NT2/D1 (cell line): ENCODE measurements around the gene TMEM203.

Experiments used
- DNase-seq: peaks from one replicate; pipeline ENCODE4 v3.0.0-alpha.2; 2011; ENCODE audit warnings: low read depth, low spot score
- H3K27me3 ChIP-seq: 2 replicates; pipeline ENCODE4 v1.6.0; 2011; ENCODE audit warnings: mild to moderate bottlenecking; ENCODE audit not compliant: insufficient read length, insufficient read depth
- H3K36me3 ChIP-seq: 2 replicates; pipeline ENCODE4 v1.6.1; 2011; ENCODE audit warnings: mild to moderate bottlenecking, low read length, mixed read lengths; ENCODE audit not compliant: insufficient read depth, insufficient read length
- H3K4me1 ChIP-seq: 2 replicates; pipeline ENCODE4 v1.5.1; 2011; ENCODE audit not compliant: insufficient read depth, insufficient read length
- H3K4me3 ChIP-seq: 2 replicates; pipeline ENCODE4 v1.5.1; 2011; ENCODE audit warnings: low read depth; ENCODE audit not compliant: insufficient read length
- H3K9ac ChIP-seq: 2 replicates; pipeline ENCODE4 v1.6.0; 2011; ENCODE audit warnings: low read depth; ENCODE audit not compliant: insufficient read length
- H3K9me3 ChIP-seq: 2 replicates; pipeline ENCODE4 v1.5.1; 2011; ENCODE audit warnings: mild to moderate bottlenecking, low read length; ENCODE audit not compliant: insufficient read depth
- SUZ12 ChIP-seq: IDR thresholded peaks from 2 replicates; pipeline ENCODE4 v1.6.1; 2011; ENCODE audit not compliant: insufficient read length, insufficient read depth; ENCODE audit errors: extremely low read depth
- YY1 ChIP-seq: IDR thresholded peaks from 2 replicates; pipeline ENCODE4 v1.6.1; 2011; ENCODE audit not compliant: insufficient read length, insufficient read depth
- ZNF274 ChIP-seq: IDR thresholded peaks from 2 replicates; pipeline ENCODE4 v1.6.1; 2011; ENCODE audit warnings: mild to moderate bottlenecking, low read depth, low read length

The TMEM203 gene

GRCh38 chr9:137194909-137195308 is 10.5 kb downstream of the TMEM203 start:
- Histone ChIP-seq H3K36me3 (peaks cover 63% of the 10 kb centered on the region), H3K4me1 (peaks cover 37% of the 10 kb centered on the region), H3K9ac (peak overlapping the region; percentile 61), H3K27me3 (no peaks in the 10 kb centered on the region), H3K4me3 (no peak overlapping the region), H3K9me3 (no peaks in the 10 kb centered on the region)
- TF ChIP-seq ZNF274 (no peak), YY1 (no peak), SUZ12 (no peak)
- DNase-seq, result no peak

GRCh38 chr9:137194388-137194787 is 11.1 kb downstream of the TMEM203 start:
- Histone ChIP-seq H3K27me3 (no peaks in the 10 kb centered on the region), H3K9me3 (no peaks in the 10 kb centered on the region), H3K4me3 (no peak overlapping the region), H3K36me3 (peaks cover 68% of the 10 kb centered on the region), H3K9ac (peak overlapping the region; percentile 61), H3K4me1 (peaks cover 41% of the 10 kb centered on the region)
- no peak for DNase-seq
- TF ChIP-seq YY1, result no peak
- no peak for TF ChIP-seq SUZ12
- no peak for TF ChIP-seq ZNF274

GRCh38 chr9:137193771-137194170 is 11.7 kb downstream of the TMEM203 start:
- Histone ChIP-seq H3K4me3 (no peak overlapping the region), H3K4me1 (peaks cover 37% of the 10 kb centered on the region), H3K9ac (peak overlapping the region; percentile 61), H3K9me3 (no peaks in the 10 kb centered on the region), H3K36me3 (peaks cover 69% of the 10 kb centered on the region), H3K27me3 (no peaks in the 10 kb centered on the region)
- no peak for DNase-seq
- TF ChIP-seq ZNF274, result no peak
- no peak for TF ChIP-seq SUZ12
- no peak for TF ChIP-seq YY1

- no peak for DNase-seq
- Histone ChIP-seq H3K27me3 (no peaks in the 10 kb centered on the region), H3K36me3 (peaks cover 65% of the 10 kb centered on the region), H3K9me3 (no peaks in the 10 kb centered on the region), H3K4me3 (no peak overlapping the region), H3K4me1 (peaks cover 35% of the 10 kb centered on the region), H3K9ac (peak overlapping the region; percentile 42)
- TF ChIP-seq SUZ12 (no peak), YY1 (no peak), ZNF274 (no peak)
Measured at GRCh38 chr9:137192859-137193258, 12.6 kb downstream of the TMEM203 start.

- no peak for TF ChIP-seq SUZ12
- no peak for TF ChIP-seq YY1
- no peak for TF ChIP-seq ZNF274
- H3K36me3 ChIP-seq, result peaks cover 64% of the 10 kb centered on the region
- peaks cover 38% of the 10 kb centered on the region for H3K4me1 ChIP-seq
Measured at GRCh38 chr9:137192448-137192780, 13.0 kb downstream of the TMEM203 start.

GRCh38 chr9:137191691-137192447 is 13.6 kb downstream of the TMEM203 start:
- peaks cover 42% of the 10 kb centered on the region for H3K4me1 ChIP-seq
- TF ChIP-seq SUZ12 (no peak), YY1 (no peak), ZNF274 (no peak)
- H3K9me3 ChIP-seq, result no peaks in the 10 kb centered on the region
- no peaks in the 10 kb centered on the region for H3K27me3 ChIP-seq
- H3K4me3 ChIP-seq, result no peak overlapping the region
- no peak overlapping the region for H3K9ac ChIP-seq
- DNase-seq, result no peak
- peaks cover 67% of the 10 kb centered on the region for H3K36me3 ChIP-seq

More at GRCh38 chr9:137192448-137192780, 13.0 kb downstream of the TMEM203 start:
- Histone ChIP-seq H3K9ac (peak overlapping the region; percentile 42), H3K9me3 (no peaks in the 10 kb centered on the region), H3K4me3 (no peak overlapping the region), H3K27me3 (no peaks in the 10 kb centered on the region)
- DNase-seq, result no peak

GRCh38 chr9:137191245-137191644 is 14.2 kb downstream of the TMEM203 start:
- Histone ChIP-seq H3K27me3 (no peaks in the 10 kb centered on the region), H3K36me3 (peaks cover 71% of the 10 kb centered on the region), H3K9ac (no peak overlapping the region), H3K4me1 (peaks cover 42% of the 10 kb centered on the region), H3K4me3 (no peak overlapping the region), H3K9me3 (no peaks in the 10 kb centered on the region)
- no peak for DNase-seq
- TF ChIP-seq SUZ12 (no peak), ZNF274 (no peak), YY1 (no peak)
